ENCODE measurements around the gene HOXC6. TPM values are rescaled to one million over a fixed set of nuclear protein-coding genes. Genes with fewer than 3 reads are reported as not detected.

Gene HOXC6
- total and polyA plus RNA-seq, 10 of the 15 experiments (the other 5 are each of a cell fraction or from before 2014, with no cell fraction given), result 0.02 to 0.55 (median 0.45) TPM; not detected in 4

DNA sequence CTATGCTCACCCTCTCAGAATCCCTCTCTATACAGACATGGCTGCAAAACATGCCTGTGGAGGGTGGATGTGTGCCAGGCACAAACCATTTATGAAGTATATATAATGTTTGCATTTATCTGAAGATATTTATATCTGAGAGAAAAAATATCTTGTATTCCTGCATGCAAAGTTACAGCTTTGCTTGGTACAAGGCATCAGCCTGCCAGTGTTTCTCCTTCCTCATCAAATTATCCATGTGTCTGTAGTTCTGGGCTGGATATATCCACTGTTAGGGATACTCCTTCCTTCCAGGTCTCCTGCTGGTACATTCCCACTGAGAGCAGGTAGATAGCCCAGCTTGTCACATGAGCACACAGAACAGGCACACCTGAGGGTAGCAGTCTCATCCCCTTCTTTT is 37.4 kb downstream of the HOXC6 start:
- FAIRE-seq (no peak), DNase-seq (ENCODE audit: low read depth, low spot score) (no peak), ATAC-seq (no peak)
- no peak overlapping the region for H3K9ac ChIP-seq (ENCODE audit: control insufficient read depth, insufficient read depth, low read length)
- no TSS peak for BruUV-seq (replicated peaks)
- H3K27me3 ChIP-seq (replicated peaks in 1 of 2; ENCODE audit: control insufficient read depth in 2 of 2, insufficient read depth in 2 of 2, low read length in 1 of 2), result 0 out of 4 replicates have a peak, but pooled peaks cover 0 to 3% of the 10 kb centered on the region in 2 experiments
- no peaks in the 10 kb centered on the region for H3K4me1 ChIP-seq (ENCODE audit: control insufficient read depth, insufficient read depth, low read length)
- in situ Hi-C loops (cut with MboI) (no loop called here), intact Hi-C loops (cut with micrococcal nuclease; ENCODE audit: unreplicated experiment) (no loop called here)
- H2AFZ ChIP-seq (ENCODE audit: control insufficient read depth, low read depth, low read length), result no peak overlapping the region
- ChIA-PET POLR2A (interaction anchor here (0.7 to 1.3 kb wide), 2 partner anchors 12 to 37 kb away, joined by 4 to 6 read pairs; partner anchors contain the start of genes HOXC4 and HOXC6), CTCF (interaction anchor here (0.8 to 2.2 kb wide), 7 partner anchors 10 to 151 kb away, joined by 3 to 8 read pairs (median 5); partner anchors contain the start of genes HOXC4 and HOXC5), SMC1A (ENCODE audit: uncharacterized antibody, unreplicated experiment) (interaction anchor here (1.0 to 2.5 kb wide), 5 partner anchors 11 to 125 kb away, joined by 4 to 9 read pairs (median 4); partner anchors contain the start of genes HOXC4 and HOXC5), RAD21 (ENCODE audit: unreplicated experiment) (no interaction called here)
- no peaks in the 10 kb centered on the region for H3K79me2 ChIP-seq (ENCODE audit: control insufficient read depth, insufficient read depth, low read length)
- no peaks in the 10 kb centered on the region for H3K9me3 ChIP-seq (replicated peaks; ENCODE audit: control insufficient read depth, insufficient read depth, low read length)
- no peaks in the 10 kb centered on the region for H4K20me1 ChIP-seq (ENCODE audit: control insufficient read depth, insufficient read depth)
- no peak overlapping the region for H3K4me2 ChIP-seq (ENCODE audit: control insufficient read depth, insufficient read depth)
- H3K4me3 ChIP-seq, result no peak overlapping the region
- no peak overlapping the region for H3K27ac ChIP-seq (ENCODE audit: control insufficient read depth, insufficient read depth)
- H3K36me3 ChIP-seq (ENCODE audit: control insufficient read depth in 2 of 2, insufficient read depth in 2 of 2, low read length in 1 of 2), result no peaks in the 10 kb centered on the region
- TF ChIP-seq, protein P1, sequence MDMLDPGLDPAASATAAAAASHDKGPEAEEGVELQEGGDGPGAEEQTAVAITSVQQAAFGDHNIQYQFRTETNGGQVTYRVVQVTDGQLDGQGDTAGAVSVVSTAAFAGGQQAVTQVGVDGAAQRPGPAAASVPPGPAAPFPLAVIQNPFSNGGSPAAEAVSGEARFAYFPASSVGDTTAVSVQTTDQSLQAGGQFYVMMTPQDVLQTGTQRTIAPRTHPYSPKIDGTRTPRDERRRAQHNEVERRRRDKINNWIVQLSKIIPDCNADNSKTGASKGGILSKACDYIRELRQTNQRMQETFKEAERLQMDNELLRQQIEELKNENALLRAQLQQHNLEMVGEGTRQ (IDR thresholded peaks at IDR 0.05; ENCODE audit: borderline replicate concordance, low read depth, low read length), result no peak
- TF ChIP-seq GATAD2B (conservative IDR thresholded peaks at IDR 0.05; ENCODE audit: low read depth) (no peak), CHD1 (IDR thresholded peaks at IDR 0.05; ENCODE audit: low read depth, low read length) (no peak), ZNF274 (IDR thresholded peaks at IDR 0.05; ENCODE audit: insufficient read depth, insufficient read length) (no peak), EGR1 (IDR thresholded peaks at IDR 0.05; ENCODE audit: borderline replicate concordance in 1 of 2, low read depth in 2 of 2, low read length in 2 of 2) (no peak), KAT2A (conservative IDR thresholded peaks at IDR 0.05; ENCODE audit: control insufficient read depth, low read depth, low read length) (no peak), TCF3 (IDR thresholded peaks at IDR 0.05; ENCODE audit: borderline replicate concordance, insufficient read depth, low read depth, low read length) (no peak), JUNB (IDR thresholded peaks at IDR 0.05) (no peak), IRF4 (IDR thresholded peaks at IDR 0.05; ENCODE audit: low read depth, low read length) (no peak)
- TF ChIP-seq, protein P2, sequence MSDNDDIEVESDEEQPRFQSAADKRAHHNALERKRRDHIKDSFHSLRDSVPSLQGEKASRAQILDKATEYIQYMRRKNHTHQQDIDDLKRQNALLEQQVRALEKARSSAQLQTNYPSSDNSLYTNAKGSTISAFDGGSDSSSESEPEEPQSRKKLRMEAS (IDR thresholded peaks at IDR 0.05; ENCODE audit: low read depth, low read length), result no peak
- TF ChIP-seq, protein P3, sequence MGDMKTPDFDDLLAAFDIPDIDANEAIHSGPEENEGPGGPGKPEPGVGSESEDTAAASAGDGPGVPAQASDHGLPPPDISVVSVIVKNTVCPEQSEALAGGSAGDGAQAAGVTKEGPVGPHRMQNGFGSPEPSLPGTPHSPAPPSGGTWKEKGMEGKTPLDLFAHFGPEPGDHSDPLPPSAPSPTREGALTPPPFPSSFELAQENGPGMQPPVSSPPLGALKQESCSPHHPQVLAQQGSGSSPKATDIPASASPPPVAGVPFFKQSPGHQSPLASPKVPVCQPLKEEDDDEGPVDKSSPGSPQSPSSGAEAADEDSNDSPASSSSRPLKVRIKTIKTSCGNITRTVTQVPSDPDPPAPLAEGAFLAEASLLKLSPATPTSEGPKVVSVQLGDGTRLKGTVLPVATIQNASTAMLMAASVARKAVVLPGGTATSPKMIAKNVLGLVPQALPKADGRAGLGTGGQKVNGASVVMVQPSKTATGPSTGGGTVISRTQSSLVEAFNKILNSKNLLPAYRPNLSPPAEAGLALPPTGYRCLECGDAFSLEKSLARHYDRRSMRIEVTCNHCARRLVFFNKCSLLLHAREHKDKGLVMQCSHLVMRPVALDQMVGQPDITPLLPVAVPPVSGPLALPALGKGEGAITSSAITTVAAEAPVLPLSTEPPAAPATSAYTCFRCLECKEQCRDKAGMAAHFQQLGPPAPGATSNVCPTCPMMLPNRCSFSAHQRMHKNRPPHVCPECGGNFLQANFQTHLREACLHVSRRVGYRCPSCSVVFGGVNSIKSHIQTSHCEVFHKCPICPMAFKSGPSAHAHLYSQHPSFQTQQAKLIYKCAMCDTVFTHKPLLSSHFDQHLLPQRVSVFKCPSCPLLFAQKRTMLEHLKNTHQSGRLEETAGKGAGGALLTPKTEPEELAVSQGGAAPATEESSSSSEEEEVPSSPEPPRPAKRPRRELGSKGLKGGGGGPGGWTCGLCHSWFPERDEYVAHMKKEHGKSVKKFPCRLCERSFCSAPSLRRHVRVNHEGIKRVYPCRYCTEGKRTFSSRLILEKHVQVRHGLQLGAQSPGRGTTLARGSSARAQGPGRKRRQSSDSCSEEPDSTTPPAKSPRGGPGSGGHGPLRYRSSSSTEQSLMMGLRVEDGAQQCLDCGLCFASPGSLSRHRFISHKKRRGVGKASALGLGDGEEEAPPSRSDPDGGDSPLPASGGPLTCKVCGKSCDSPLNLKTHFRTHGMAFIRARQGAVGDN (IDR thresholded peaks at IDR 0.05), result no peak
- TF ChIP-seq, protein P4, sequence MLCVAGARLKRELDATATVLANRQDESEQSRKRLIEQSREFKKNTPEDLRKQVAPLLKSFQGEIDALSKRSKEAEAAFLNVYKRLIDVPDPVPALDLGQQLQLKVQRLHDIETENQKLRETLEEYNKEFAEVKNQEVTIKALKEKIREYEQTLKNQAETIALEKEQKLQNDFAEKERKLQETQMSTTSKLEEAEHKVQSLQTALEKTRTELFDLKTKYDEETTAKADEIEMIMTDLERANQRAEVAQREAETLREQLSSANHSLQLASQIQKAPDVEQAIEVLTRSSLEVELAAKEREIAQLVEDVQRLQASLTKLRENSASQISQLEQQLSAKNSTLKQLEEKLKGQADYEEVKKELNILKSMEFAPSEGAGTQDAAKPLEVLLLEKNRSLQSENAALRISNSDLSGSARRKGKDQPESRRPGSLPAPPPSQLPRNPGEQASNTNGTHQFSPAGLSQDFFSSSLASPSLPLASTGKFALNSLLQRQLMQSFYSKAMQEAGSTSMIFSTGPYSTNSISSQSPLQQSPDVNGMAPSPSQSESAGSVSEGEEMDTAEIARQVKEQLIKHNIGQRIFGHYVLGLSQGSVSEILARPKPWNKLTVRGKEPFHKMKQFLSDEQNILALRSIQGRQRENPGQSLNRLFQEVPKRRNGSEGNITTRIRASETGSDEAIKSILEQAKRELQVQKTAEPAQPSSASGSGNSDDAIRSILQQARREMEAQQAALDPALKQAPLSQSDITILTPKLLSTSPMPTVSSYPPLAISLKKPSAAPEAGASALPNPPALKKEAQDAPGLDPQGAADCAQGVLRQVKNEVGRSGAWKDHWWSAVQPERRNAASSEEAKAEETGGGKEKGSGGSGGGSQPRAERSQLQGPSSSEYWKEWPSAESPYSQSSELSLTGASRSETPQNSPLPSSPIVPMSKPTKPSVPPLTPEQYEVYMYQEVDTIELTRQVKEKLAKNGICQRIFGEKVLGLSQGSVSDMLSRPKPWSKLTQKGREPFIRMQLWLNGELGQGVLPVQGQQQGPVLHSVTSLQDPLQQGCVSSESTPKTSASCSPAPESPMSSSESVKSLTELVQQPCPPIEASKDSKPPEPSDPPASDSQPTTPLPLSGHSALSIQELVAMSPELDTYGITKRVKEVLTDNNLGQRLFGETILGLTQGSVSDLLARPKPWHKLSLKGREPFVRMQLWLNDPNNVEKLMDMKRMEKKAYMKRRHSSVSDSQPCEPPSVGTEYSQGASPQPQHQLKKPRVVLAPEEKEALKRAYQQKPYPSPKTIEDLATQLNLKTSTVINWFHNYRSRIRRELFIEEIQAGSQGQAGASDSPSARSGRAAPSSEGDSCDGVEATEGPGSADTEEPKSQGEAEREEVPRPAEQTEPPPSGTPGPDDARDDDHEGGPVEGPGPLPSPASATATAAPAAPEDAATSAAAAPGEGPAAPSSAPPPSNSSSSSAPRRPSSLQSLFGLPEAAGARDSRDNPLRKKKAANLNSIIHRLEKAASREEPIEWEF (IDR thresholded peaks at IDR 0.05; ENCODE audit: insufficient replicate concordance, low read depth, low read length), result no peak

All from GM12878 (cell line).